Measurements from ENCODE around the gene KRTAP4-5. TPM values are rescaled to one million over a fixed set of nuclear protein-coding genes. Genes with fewer than 3 reads are reported as not detected.
"Not testable (repeated sequence)": the region's sequence is repeated elsewhere in the genome, so short reads cannot be mapped to it uniquely, and the experiment has no call there.

KRTAP4-5 gene
- total and polyA plus RNA-seq, 4 donors: not detected

GRCh38 chr17:41104386-41105038 lies 45.1 kb downstream of the KRTAP4-5 start:
- not testable (repeated sequence) for ATAC-seq (ENCODE audit: insufficient read depth, low FRiP score); DNase-seq; H3K9ac ChIP-seq (ENCODE audit: insufficient read depth in 1 of 2, low read length in 2 of 2); H3K4me3 ChIP-seq; H3K4me1 ChIP-seq (ENCODE audit: control insufficient read depth in 5 of 5, insufficient read depth in 5 of 5, low read length in 5 of 5); H3K36me3 ChIP-seq (ENCODE audit: control insufficient read depth in 4 of 4, insufficient read depth in 4 of 4, low read length in 4 of 4); H3K27me3 ChIP-seq (ENCODE audit: control insufficient read depth in 3 of 3, insufficient read depth in 3 of 3, low read length in 2 of 3); H3K27ac ChIP-seq (ENCODE audit: low read depth in 1 of 2, low read length in 1 of 2); H3K9me3 ChIP-seq (ENCODE audit: control insufficient read depth in 4 of 4, insufficient read depth in 3 of 4, low read length in 3 of 4)
- 71 to 89% methylated on average over 2 of the region's 2 CpGs for WGBS, 2 donors

GRCh38 chr17:41103896-41104295 lies 45.7 kb downstream of the KRTAP4-5 start:
- Histone ChIP-seq H3K36me3 (ENCODE audit: control insufficient read depth in 4 of 4, insufficient read depth in 4 of 4, low read length in 4 of 4) (no peaks in the 10 kb centered on the region), H3K4me3 (no peak overlapping the region), H3K9me3 (ENCODE audit: control insufficient read depth in 4 of 4, insufficient read depth in 3 of 4, low read length in 3 of 4) (no peaks in the 10 kb centered on the region), H3K4me1 (ENCODE audit: control insufficient read depth in 5 of 5, insufficient read depth in 5 of 5, low read length in 5 of 5) (peaks cover 0 to 1% (median 0%) of the 10 kb centered on the region in 5 donors), H3K9ac (ENCODE audit: insufficient read depth in 1 of 2, low read length in 2 of 2) (no peak overlapping the region), H3K27ac (ENCODE audit: low read depth in 1 of 2, low read length in 1 of 2) (no peak overlapping the region), H3K27me3 (ENCODE audit: control insufficient read depth in 3 of 3, insufficient read depth in 3 of 3, low read length in 2 of 3) (no peaks in the 10 kb centered on the region)
- DNase-seq: no peak
- no peak for ATAC-seq (ENCODE audit: insufficient read depth, low FRiP score)
- no peak for TF ChIP-seq CTCF (IDR thresholded peaks at IDR 0.05; ENCODE audit: control extremely low read depth, extremely low read depth)
- WGBS, 2 donors: 96 to 98% methylated on average over 1 of the region's 1 CpG

- no peak for TF ChIP-seq CTCF (IDR thresholded peaks at IDR 0.05; ENCODE audit: control extremely low read depth, extremely low read depth)
- ATAC-seq (ENCODE audit: insufficient read depth, low FRiP score): no peak
- Histone ChIP-seq H3K9me3 (ENCODE audit: control insufficient read depth in 4 of 4, insufficient read depth in 3 of 4, low read length in 3 of 4) (no peaks in the 10 kb centered on the region), H3K4me1 (ENCODE audit: control insufficient read depth in 5 of 5, insufficient read depth in 5 of 5, low read length in 5 of 5) (no peaks in the 10 kb centered on the region), H3K36me3 (ENCODE audit: control insufficient read depth in 4 of 4, insufficient read depth in 4 of 4, low read length in 4 of 4) (no peaks in the 10 kb centered on the region), H3K9ac (ENCODE audit: insufficient read depth in 1 of 2, low read length in 2 of 2) (no peak within 1 kb of the TSS), H3K27me3 (ENCODE audit: control insufficient read depth in 3 of 3, insufficient read depth in 3 of 3, low read length in 2 of 3) (no peaks in the 10 kb centered on the region), H3K4me3 (no peak within 1 kb of the TSS), H3K27ac (ENCODE audit: low read depth in 1 of 2, low read length in 1 of 2) (no peak within 1 kb of the TSS)
- WGBS, 2 donors: 65 to 71% methylated on average over 9 of the region's 10 CpGs
- DNase-seq: no peak
These were observed 47.9 kb downstream of the KRTAP4-5 start, which contains the start of gene KRTAP4-16 for GRCh38 chr17:41101586-41102259. KRTAP4-16 (minus strand) TSS chr17:41102209; CDS start chr17:41102209, 0 bp downstream.

- ATAC-seq (ENCODE audit: insufficient read depth, low FRiP score): not testable (repeated sequence)
- WGBS, 2 donors: 22 to 44% methylated on average over 7 of the region's 7 CpGs
These were observed 49.7 kb downstream of the KRTAP4-5 start for GRCh38 chr17:41099682-41100480.

More at GRCh38 chr17:41099682-41100480, 49.7 kb downstream of the KRTAP4-5 start:
- not testable (repeated sequence) for H3K9me3 ChIP-seq (ENCODE audit: control insufficient read depth in 4 of 4, insufficient read depth in 3 of 4, low read length in 3 of 4); H3K4me1 ChIP-seq (ENCODE audit: control insufficient read depth in 5 of 5, insufficient read depth in 5 of 5, low read length in 5 of 5); H3K27ac ChIP-seq (ENCODE audit: low read depth in 1 of 2, low read length in 1 of 2); DNase-seq; H3K36me3 ChIP-seq (ENCODE audit: control insufficient read depth in 4 of 4, insufficient read depth in 4 of 4, low read length in 4 of 4); H3K4me3 ChIP-seq; H3K9ac ChIP-seq (ENCODE audit: insufficient read depth in 1 of 2, low read length in 2 of 2); H3K27me3 ChIP-seq (ENCODE audit: control insufficient read depth in 3 of 3, insufficient read depth in 3 of 3, low read length in 2 of 3)

Small RNA genes within 50 kb of the gene (small RNA-seq; reads per million reads assigned to genes)
- not detected for gene KRTAP4-17P (ENCODE audit: low replicate concordance)

Other genes starting within 250 kb of the KRTAP4-5 start
Only the 30 nearest of the 40 such genes appear.
- gene KRTAP3-2, start 149.9 kb downstream of the KRTAP4-5 start, total RNA-seq: not detected
- gene KRTAP3-2, start 149.9 kb downstream of the KRTAP4-5 start, polyA plus RNA-seq: under 1 TPM in 1 of 2 donors, not detected in 1; 0.94 TPM
- not detected for gene KRTAP3-1, start 140.7 kb downstream of the KRTAP4-5 start, total RNA-seq
- gene KRTAP3-1, start 140.7 kb downstream of the KRTAP4-5 start, polyA plus RNA-seq: not detected
- not detected for gene KRTAP1-5, start 122.6 kb downstream of the KRTAP4-5 start, total RNA-seq
- gene KRTAP1-5, start 122.6 kb downstream of the KRTAP4-5 start, polyA plus RNA-seq: not detected
- not detected for gene KRTAP1-4, start 119.6 kb downstream of the KRTAP4-5 start, total RNA-seq
- gene KRTAP1-4, start 119.6 kb downstream of the KRTAP4-5 start, polyA plus RNA-seq: not detected
- gene KRTAP1-3, start 115.0 kb downstream of the KRTAP4-5 start, total RNA-seq: not detected
- gene KRTAP1-3, start 115.0 kb downstream of the KRTAP4-5 start, polyA plus RNA-seq: not detected
- gene KRTAP1-1, start 108.4 kb downstream of the KRTAP4-5 start, total RNA-seq: not detected
- gene KRTAP1-1, start 108.4 kb downstream of the KRTAP4-5 start, polyA plus RNA-seq: not detected
- not detected for gene KRTAP2-1, start 102.5 kb downstream of the KRTAP4-5 start, total RNA-seq
- not detected for gene KRTAP2-1, start 102.5 kb downstream of the KRTAP4-5 start, polyA plus RNA-seq
- not detected for gene KRTAP2-2, start 94.6 kb downstream of the KRTAP4-5 start, total RNA-seq
- gene KRTAP2-2, start 94.6 kb downstream of the KRTAP4-5 start, polyA plus RNA-seq: not detected
- not detected for gene KRTAP2-3, start 89.7 kb downstream of the KRTAP4-5 start, total RNA-seq
- gene KRTAP2-3, start 89.7 kb downstream of the KRTAP4-5 start, polyA plus RNA-seq: not detected
- gene KRTAP2-4, start 83.9 kb downstream of the KRTAP4-5 start, total RNA-seq: not detected
- gene KRTAP2-4, start 83.9 kb downstream of the KRTAP4-5 start, polyA plus RNA-seq: not detected
- gene KRTAP4-7, start 65.7 kb downstream of the KRTAP4-5 start, total RNA-seq: not detected
- not detected for gene KRTAP4-7, start 65.7 kb downstream of the KRTAP4-5 start, polyA plus RNA-seq
- gene KRTAP4-8, start 51.7 kb downstream of the KRTAP4-5 start, total RNA-seq: not detected
- gene KRTAP4-8, start 51.7 kb downstream of the KRTAP4-5 start, polyA plus RNA-seq: not detected
- not detected for gene KRTAP4-16, start 47.6 kb downstream of the KRTAP4-5 start, total RNA-seq
- gene KRTAP4-16, start 47.6 kb downstream of the KRTAP4-5 start, polyA plus RNA-seq: not detected
- not detected for gene KRTAP4-9, start 44.4 kb downstream of the KRTAP4-5 start, total RNA-seq
- gene KRTAP4-9, start 44.4 kb downstream of the KRTAP4-5 start, polyA plus RNA-seq: not detected
- under 1 TPM in 1 of 2 donors, not detected in 1; 0.34 TPM for gene KRTAP4-11, start 31.5 kb downstream of the KRTAP4-5 start, total RNA-seq
- gene KRTAP4-11, start 31.5 kb downstream of the KRTAP4-5 start, polyA plus RNA-seq: not detected
- gene KRTAP4-12, start 25.6 kb downstream of the KRTAP4-5 start, total RNA-seq: not detected
- gene KRTAP4-12, start 25.6 kb downstream of the KRTAP4-5 start, polyA plus RNA-seq: not detected
- gene KRTAP4-6, start 9.3 kb downstream of the KRTAP4-5 start, total RNA-seq: not detected
- gene KRTAP4-6, start 9.3 kb downstream of the KRTAP4-5 start, polyA plus RNA-seq: not detected
- gene KRTAP4-4, start 10.9 kb upstream of the KRTAP4-5 start, total RNA-seq: not detected
- not detected for gene KRTAP4-4, start 10.9 kb upstream of the KRTAP4-5 start, polyA plus RNA-seq
- not detected for gene KRTAP4-3, start 18.4 kb upstream of the KRTAP4-5 start, total RNA-seq
- gene KRTAP4-3, start 18.4 kb upstream of the KRTAP4-5 start, polyA plus RNA-seq: not detected
- gene KRTAP4-2, start 28.4 kb upstream of the KRTAP4-5 start, total RNA-seq: not detected
- not detected for gene KRTAP4-2, start 28.4 kb upstream of the KRTAP4-5 start, polyA plus RNA-seq
- gene KRTAP4-1, start 35.1 kb upstream of the KRTAP4-5 start, total RNA-seq: not detected
- gene KRTAP4-1, start 35.1 kb upstream of the KRTAP4-5 start, polyA plus RNA-seq: not detected
- gene KRTAP9-1, start 40.1 kb upstream of the KRTAP4-5 start, total RNA-seq: not detected
- not detected for gene KRTAP9-1, start 40.1 kb upstream of the KRTAP4-5 start, polyA plus RNA-seq
- gene KRTAP9-2, start 76.8 kb upstream of the KRTAP4-5 start, total RNA-seq: not detected
- gene KRTAP9-2, start 76.8 kb upstream of the KRTAP4-5 start, polyA plus RNA-seq: not detected
- not detected for gene KRTAP9-3, start 82.6 kb upstream of the KRTAP4-5 start, total RNA-seq
- gene KRTAP9-3, start 82.6 kb upstream of the KRTAP4-5 start, polyA plus RNA-seq: not detected
- gene KRTAP9-8, start 88.2 kb upstream of the KRTAP4-5 start, total RNA-seq: not detected
- not detected for gene KRTAP9-8, start 88.2 kb upstream of the KRTAP4-5 start, polyA plus RNA-seq
- gene KRTAP9-4, start 99.9 kb upstream of the KRTAP4-5 start, total RNA-seq: not detected
- gene KRTAP9-4, start 99.9 kb upstream of the KRTAP4-5 start, polyA plus RNA-seq: not detected
- not detected for gene KRTAP9-9, start 105.6 kb upstream of the KRTAP4-5 start, total RNA-seq
- gene KRTAP9-9, start 105.6 kb upstream of the KRTAP4-5 start, polyA plus RNA-seq: not detected
- not detected for gene KRTAP9-6, start 115.6 kb upstream of the KRTAP4-5 start, total RNA-seq
- not detected for gene KRTAP9-6, start 115.6 kb upstream of the KRTAP4-5 start, polyA plus RNA-seq
- gene KRTAP9-7, start 125.9 kb upstream of the KRTAP4-5 start, total RNA-seq: not detected
- gene KRTAP9-7, start 125.9 kb upstream of the KRTAP4-5 start, polyA plus RNA-seq: not detected
- gene KRTAP29-1, start 153.0 kb upstream of the KRTAP4-5 start, total RNA-seq: not detected
- gene KRTAP29-1, start 153.0 kb upstream of the KRTAP4-5 start, polyA plus RNA-seq: not detected

All from lung (tissue), 13 donors.